ENCODE measurements around the gene PSMF1.

PSMF1 gene, protein sequence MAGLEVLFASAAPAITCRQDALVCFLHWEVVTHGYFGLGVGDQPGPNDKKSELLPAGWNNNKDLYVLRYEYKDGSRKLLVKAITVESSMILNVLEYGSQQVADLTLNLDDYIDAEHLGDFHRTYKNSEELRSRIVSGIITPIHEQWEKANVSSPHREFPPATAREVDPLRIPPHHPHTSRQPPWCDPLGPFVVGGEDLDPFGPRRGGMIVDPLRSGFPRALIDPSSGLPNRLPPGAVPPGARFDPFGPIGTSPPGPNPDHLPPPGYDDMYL

DNA sequence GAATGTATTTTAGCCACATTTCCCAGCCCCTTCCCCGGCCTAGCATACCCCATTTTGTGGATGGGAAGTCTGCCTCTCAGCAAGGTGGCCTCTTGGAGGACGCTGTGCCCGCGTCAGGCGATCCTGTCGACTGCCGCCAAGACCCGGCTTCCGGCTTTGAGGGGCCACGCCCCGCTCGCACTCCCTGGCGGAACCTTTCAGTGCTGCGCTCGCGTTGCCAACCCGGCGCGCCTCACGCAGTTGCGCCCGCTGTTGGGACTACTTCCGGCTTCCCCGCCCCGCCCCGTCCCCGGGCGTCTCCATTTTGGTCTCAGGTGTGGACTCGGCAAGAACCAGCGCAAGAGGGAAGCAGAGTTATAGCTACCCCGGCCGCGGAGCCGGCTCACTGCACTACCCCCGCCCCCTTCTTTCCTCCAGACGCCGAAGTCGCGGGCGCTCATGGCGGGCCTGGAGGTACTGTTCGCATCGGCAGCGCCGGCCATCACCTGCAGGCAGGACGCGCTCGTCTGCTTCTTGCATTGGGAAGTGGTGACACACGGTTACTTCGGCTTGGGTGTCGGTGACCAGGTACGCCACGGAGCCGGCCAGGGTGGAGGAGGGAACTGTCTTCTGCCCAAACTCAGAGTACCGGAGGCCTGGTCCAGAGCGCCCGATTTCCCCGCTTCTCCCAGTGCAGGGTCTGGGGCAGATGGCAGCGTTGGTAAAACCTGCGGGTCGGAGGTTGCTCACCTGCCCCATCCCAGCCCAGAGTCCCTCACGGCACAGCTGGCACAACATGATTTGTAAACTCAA, at the start of gene PSMF1:
Gene PSMF1 (plus strand): TSS at position 267 of the 792 bp plus-strand sequence. CDS start 172 bp downstream, at position 439.
- peak; percentile 92 for DNase-seq

DNA sequence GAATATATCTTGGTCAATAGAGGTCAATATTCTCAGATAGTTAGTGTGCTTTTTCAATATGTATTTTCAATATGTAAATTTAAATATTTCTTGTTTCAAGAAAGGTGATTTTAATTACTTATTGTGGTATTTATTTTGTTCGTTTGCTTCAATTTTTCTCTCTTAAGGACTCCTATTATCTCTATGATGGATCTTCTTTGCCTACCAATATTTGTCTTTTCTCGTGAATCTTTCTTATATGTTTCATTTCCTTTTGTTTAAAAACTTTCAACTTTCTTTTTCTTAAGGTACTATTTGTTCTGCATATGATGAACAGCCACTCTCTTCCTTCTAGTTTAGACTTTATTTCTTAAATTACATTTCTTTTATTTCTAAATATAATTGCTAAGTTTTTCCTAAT, 46.1 kb upstream of the PSMF1 start:
- no peak for DNase-seq

DNA sequence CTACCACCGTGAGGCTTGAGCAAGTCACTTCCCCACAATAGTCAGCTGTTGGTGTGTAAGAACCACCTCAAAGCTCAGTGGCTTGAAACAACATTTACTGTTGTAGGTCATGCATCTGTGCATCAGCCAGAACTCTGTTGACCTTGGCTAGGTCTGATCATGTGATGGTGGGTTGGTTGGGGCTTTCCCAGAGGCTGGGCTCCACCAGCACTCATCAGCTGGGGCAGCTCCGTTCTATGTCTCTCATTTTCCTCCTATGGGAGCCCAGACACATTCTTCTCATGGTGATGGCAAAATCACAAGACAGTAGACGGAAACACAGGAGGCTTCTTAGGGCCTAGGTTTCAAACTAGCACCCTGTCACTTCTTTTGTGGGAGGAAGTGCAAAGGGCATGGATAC, 42.8 kb upstream of the PSMF1 start:
- no peak for DNase-seq

DNA sequence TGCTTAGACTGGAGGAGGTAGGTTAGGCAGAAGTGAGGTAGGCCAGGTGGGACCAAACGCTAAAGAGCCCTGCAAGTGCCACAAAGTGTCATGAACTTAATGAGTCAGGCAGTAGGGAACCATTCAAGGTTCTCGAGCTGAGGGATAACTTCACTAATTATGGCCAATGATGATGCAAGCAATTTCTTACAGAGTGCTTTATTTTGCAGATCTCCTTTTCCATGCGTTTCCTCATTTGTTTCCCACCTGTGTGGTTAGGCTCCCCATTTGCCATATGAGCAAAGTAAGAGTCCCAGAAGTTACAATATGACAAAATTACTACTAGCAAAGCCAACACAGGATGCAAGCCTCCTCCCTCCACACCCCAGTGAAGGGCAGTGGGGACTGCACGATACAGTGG, 36.5 kb upstream of the PSMF1 start:
- DNase-seq = no peak

DNA sequence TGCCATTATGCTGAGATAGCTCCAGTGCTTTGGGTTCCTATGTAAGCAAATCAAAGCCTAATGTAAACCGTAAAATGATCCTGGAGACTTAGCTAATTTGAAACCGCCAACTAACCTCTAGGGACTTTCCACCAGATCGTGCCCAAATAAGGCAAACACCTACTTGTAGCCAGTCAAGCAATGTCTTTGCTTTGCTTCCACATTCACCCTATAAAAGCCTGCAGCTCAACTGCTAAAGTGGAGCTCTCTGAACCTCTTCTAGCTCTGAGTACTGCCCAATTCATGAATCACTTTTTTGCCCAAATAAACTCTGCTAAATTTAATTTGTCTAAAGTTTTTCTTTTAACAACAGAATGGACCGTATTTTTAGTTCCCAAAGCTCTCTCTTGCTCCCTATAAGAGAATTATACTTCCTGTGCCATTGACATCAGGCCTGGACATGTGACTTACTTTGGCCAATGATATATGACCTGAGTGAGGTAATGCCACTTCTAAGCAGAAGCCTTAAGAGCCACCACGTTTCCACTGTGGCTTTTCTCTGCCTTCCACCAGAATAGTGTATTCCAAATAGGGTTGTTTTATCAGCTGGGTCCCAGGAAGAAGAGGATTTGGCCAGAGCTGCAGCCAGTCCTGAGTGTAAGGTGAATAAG, 34.8 kb upstream of the PSMF1 start:
- DNase-seq = no peak

DNA sequence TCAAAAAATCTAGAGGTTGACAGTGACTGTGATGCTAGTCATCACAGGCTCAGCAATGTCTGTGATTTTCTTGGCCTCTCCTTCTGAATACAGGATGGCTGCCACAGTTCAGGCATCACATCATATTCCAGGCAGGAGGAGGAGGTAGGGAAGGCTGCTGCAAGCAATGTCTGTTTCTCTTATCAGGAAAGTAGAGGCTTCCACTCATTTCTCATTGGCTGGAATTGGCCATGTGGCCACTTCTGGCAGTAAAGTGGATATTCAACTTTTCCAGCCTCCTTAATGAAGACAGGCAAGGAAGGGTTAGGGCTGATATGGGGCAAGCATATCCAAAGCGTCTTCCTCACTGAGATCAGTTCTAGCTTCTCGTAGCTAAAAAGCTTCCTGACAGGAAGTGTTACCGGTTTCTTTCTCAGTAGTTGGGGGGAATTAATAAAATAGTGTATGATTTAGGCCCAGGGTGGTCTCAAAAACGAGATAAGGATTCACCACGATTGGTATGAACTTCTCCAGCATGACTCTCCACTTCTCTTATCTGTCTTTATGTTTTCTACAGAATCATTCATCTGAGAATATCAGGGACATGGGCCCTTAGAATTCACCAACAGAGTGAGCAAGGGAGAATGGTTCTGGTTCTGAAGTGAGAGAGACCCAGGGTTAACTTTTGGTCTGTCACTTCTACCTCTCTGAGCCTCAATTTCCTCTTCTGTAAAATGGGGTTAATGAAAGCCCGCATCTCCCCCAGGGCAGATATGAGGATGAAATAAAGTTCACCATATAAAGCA, 32.7 kb upstream of the PSMF1 start:
- DNase-seq = no peak

DNA sequence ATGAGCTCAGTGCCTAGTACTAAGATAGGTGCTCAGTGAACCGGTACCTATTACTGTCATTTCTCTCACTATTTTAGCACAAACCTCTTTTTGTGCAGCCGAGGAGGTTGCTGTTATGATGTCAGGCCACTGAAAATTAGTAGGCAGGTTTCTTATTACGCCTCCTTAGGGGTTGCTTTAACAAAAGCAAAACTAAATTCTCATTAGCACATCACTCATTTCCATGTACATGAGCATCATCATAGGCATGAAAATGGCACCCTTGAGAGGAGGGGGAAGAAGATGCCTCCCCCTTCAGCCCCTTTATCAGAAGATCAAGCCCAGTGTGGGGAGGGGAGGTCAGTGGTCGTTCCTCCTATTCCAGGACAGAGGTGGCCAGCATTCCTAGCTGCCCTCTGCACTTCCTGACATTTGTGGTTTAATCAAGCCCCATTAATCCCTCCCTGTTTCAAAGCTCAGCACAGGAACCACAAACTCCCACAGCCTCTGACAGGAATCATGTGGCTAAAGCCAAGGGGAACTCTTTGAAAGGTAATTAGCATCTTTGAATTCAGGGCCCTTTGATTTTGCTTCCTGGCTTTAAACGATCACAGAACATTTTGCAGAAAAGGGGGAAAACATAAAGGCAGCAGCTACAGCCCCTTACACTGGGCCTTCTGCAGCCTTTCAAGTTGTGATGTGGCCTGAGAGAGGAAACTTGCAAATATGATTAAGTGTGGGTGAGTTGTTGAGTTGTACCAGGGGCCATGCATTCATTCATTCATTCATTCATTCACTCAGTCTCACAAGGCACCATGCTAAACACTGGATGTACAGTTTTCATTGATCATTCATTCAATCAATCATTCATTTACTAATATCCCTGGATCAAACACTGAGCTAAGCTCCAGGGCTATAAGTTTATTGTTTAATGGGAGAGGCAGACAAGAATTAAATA, 31.9 kb upstream of the PSMF1 start:
- DNase-seq = no peak

DNA sequence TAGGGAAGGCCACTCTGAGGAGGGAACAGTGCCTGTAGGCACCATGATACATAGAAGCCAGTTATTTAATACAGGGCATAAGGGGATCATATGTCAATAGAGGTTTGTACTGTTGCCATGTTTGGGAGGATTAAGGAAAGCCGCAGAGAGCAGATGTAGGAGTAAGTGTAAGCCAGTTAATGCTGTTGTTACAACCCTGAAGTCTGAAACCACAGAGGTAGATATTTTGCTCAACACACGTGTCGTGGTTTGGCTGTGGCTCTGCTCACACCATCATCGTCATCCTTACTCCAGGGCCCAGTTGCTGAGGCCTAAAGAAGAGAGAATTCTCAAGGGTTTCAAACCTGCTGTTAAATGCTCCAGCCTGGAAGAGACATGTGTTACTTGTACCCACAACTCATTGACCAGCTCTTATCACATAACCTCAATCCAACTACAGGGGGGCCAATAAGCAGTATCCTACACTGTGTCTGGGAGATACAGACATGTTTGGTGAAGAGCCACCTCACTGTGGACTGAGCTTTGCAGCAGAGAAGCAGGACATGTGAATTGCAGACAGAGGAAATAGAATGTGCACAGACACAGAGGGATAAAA, 31.0 kb upstream of the PSMF1 start:
- no peak for DNase-seq

DNA sequence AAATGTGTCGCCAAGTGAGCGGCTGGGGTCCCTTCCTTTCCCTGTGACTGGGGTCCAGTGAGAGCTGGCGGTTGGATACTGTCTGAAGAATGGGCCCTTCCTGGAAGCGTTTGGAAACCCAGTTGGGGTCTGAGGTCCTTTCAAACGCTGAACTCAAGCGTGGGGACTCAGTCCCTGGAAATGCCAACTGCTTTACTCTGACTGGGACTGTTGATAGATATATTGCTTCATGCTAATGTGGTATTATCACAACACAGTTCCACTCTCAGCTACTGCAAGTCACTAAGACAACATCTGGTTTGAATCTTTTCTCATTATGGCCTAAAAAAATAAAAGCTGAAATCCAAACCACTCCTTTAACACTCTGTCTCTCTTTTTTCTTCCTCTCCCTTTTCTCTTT, 23.7 kb upstream of the PSMF1 start:
- DNase-seq = no peak

DNA sequence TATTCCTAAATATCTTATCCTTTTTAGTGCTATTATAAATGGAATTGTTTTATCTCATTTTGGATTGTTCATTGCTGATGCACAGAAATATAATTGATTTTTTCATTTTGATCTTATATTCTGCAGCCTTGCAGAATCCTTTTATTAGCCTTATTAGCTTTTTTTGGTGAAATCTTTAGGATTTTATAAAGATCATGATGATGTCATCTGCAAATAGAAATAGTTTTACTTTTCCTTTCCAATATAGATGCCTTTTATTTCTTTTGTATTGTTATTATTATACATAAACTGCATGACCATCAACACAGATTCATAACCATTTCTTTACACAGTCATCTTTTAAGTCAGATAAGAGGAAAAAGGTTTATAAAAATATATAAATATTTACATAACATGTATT, 16.9 kb upstream of the PSMF1 start:
- no peak for DNase-seq

DNA sequence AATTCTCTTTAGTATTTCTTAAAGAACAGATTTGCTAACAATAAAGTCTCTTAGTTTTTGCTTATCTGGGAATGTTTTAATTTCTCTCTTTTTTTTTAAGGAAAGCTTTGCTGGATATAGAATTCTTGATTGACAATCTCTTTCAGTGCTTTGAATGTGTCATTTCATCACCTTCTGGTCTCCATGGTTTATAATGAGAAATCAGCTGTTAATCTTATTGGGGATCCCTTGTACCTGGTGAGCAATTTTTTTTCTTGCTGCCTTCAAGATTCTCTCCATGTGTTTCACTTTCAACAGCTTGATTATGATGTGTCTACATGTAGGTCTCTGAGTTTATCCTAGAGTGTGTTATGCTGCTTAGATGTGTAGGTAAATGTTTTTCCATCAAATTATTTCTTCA, 16.4 kb upstream of the PSMF1 start:
- no peak for DNase-seq

DNA sequence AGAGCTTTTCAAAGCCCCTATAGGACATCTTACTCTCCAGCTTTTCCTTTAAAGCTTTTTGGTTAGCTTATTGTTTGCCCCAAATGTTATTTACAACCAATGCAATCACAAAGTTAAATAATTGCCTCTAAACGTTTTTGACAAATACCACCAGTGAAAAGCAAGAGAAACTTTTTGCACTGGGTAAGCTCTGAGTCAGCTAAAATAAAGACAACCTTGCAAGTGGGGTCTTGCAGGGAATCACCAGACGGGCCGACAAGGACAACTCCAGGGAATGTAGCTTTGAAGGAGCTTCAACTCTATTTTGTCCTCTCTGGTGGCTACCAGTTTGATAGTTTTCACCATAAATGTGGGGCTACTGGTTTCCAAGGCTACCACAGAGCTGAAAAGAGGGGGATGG, 14.7 kb upstream of the PSMF1 start:
- no peak for DNase-seq

DNA sequence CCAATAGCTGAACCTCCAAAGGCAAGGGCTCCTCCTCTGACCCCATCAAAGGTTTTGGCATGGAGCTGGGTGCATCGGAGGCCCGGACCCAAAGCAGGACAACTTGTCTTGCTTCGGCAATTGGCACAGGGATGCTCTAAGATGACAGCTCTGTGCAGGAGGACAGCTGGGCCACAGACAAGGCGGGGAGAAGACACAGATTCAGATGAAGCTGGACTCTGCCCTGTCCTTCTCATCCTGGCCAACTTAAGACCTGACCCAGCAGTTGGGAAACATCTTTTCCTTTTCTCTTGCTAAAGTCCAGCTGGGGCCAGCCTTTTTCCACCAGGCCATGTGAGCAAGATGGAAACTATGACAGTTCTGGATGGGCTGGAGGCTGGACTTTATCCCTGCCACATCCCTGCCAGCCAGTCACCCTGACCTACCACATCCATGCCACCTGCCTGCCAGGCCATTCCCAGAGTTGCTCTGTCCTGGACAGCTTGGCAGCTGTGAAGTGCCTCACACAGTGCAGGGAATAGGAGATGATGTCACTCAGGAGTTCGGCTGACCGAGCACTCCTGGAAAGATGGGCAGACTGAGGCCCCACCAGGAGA, 12.7 kb upstream of the PSMF1 start:
- DNase-seq = no peak

DNA sequence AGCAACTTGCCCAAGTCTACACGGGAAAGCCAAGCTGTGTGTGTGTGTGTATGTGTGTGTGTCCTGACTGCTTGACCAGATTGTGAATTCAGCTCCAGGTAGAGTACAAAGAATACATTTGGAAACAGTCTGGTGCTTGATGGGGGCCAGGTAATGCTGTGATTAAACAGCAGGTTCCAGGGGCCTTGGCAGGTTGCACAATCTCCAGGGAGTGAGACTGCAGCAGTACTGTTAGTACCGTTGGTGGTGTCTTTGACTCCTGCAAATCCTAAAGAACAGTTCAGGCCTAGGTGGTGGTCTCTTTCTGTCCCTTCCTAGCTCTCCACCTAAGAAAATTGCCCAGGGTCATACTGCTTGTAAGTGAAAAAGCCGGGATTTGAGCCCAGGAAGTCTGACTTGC, 11.2 kb upstream of the PSMF1 start:
- no peak for DNase-seq

DNA sequence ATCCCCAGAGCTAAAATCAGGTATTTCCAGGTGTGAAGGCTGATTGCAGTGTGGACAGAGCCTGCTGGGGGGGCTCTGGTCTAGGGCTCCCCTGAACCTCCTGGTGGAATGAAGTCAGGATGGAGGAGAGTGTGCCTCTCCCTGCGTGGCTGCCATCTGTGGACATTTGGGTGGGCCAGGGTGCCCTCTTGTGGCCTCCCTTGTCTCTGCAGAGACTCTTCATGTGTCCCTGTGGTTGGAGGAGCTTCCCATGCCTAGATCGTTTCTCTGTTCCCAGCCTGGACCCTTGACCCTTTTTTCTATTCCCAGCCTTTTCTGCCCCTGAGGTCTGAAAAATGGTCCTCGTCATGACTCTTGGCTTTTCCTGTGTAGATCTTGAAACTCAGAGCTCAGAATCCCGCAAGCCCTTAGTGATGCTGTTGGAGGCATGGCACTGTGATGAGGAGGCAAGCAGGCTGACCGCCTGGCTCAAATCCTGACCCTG, 9.9 kb upstream of the PSMF1 start:
- peak; percentile 35 for DNase-seq

DNA sequence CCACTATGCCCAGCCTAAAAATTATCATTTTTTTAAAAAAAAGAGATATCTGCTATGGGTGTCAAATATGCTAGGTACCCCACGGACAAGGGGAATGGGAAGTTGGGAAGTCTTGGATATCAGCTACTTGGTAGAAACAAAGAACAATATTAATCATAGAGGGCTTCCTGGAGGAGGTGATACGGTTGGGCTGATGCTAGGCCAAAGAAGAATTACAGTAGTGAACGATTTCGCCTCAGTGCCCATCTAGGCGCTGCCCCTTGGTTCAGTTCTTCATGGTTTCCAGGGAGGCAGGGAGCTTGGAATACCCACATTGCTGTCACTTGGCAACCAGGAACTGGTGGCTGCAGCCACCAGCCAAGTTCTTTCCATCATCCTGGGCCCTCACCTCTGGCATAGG, 5.5 kb upstream of the PSMF1 start:
- DNase-seq = no peak

DNA sequence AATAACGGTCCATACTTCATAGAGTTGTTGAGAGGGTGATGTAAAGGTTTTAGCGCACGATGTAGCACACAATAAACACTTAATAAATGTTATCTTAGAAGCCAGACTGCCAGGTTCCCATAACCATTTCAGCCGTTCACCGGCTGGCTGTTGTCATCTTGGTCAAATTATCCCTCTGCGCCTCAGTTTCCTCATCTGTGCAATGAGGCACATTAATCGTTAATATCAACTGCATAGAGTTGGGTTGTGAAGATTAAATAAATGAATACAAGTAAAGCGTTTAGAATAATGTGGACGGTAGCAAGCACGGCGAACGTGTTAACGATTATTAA, 432 bp upstream of the PSMF1 start:
- no peak for DNase-seq

DNA sequence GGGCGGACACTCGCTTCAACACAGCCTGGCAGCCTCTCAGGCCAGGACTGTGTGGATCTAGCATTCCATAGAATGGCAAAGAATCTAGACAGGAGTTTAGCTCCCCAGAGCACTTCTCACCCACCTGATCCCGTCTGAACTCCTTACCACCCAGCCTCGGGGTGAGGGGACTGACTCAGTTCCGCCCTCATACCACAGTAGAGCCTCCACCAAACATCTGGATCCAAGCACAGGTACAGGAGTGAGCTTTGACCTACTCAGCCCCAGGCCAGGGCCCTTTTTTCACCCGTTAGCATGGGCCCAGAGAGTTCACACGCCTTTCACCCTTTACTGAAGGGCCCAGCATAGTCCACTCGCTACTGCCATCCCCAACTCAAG, 715 bp downstream of the PSMF1 start:
- DNase-seq = no peak

DNA sequence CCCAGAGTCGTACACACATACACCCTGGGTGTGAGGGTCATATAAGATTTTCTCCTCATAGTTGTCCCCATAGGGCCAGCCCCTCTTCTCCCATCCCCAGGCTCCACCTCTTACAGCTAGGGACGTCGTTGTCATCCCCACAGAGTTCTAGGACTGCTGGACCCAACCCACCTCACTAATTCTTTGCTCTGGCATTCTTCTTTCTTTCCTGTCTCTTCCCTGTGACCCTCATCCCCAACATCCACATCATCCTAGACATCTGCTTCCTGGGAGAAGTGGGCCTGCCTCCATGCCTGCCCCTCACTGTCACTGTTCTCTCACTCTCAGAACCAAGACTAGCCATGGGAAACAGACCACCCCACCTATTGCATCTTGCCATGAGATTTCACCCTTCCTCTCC, 1.1 kb downstream of the PSMF1 start:
- DNase-seq = no peak

DNA sequence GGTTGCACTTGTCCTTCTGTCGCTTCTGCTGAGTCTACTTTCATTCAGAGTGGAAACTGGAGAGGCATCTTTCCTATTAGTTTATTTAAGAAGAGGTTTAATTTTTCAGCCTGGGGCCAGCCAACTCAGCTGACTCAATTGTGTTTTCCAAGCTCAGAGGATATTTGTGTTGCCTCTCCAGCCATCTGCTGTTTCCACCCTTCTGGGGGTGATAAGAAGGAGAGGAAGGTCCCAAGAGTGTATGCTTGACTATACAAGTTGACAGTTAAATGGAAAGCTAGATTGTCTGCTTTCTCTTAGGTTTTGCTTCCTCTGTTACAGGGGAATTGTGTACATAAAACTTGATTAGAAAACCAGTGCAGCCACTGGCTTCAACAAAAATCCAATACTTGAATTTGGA, 3.0 kb downstream of the PSMF1 start:
- DNase-seq = no peak

All from CD4-positive, alpha-beta T cell treated with Interferon gamma for 1 hour (primary cell).